ENCODE data around the gene OS9. TPM values are rescaled to one million over a fixed set of nuclear protein-coding genes. Genes with fewer than 3 reads are reported as not detected.

The OS9 gene
- total and polyA plus RNA-seq, 9 of the 15 experiments (the other 6 are each of a cell fraction or from before 2014, with no cell fraction given), result 4.6 to 105 (median 89.5) TPM

DNA sequence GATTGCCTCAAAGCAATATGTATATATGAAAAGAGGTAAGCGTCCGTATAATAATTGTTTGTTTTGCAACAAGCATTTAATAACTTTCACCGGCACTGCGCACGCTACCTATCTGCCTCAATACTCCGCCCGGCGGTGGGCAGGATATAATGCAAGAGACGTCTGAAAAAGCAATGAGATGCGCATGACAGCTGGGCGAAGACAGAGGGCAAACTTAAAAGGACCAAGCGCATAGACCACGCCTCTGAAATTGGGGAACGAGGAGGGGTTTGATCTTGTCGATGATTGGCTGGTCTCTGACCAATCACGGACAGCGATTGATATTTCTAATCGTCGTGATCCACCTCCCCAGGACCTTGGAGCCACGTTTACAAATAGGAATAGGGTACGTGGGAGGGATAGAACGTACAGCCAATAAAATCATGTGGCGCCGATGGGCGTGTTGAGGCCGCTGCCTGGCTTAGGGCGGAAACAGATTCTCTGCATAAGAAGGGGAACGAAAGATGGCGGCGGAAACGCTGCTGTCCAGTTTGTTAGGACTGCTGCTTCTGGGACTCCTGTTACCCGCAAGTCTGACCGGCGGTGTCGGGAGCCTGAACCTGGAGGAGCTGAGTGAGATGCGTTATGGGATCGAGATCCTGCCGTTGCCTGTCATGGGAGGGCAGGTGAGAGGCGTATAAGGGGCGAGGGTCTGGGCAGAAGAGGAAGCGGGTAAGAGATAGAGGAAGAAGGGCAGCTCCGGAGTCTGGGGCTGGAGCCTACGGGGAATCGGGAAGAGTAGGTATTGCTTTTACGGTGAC lies at the start of gene OS9 (continued):
- TF ChIP-seq HBP1 (CRISPR knock-in tag; IDR thresholded peaks at IDR 0.05) (no peak; the same call in 1 of the 2 replicates), ATF3 (IDR thresholded peaks at IDR 0.05) (no peak), ATF3 (CRISPR knock-in tag; conservative IDR thresholded peaks at IDR 0.05) (no peak), SLC30A9 (CRISPR knock-in tag; IDR thresholded peaks at IDR 0.05) (no peak), KAT2B (IDR thresholded peaks at IDR 0.05; ENCODE audit: low read depth, low read length) (no peak), THRAP3 (IDR thresholded peaks at IDR 0.05; ENCODE audit: borderline replicate concordance) (no peak), E2F5 (CRISPR knock-in tag; IDR thresholded peaks at IDR 0.05) (no peak), SMC3 (conservative IDR thresholded peaks at IDR 0.05; ENCODE audit: insufficient read depth, low read depth, low read length) (peak; percentile 55), PHF8 (IDR thresholded peaks at IDR 0.05; ENCODE audit: borderline replicate concordance, low read length) (peak; percentile 98), ZNF165 (CRISPR knock-in tag; IDR thresholded peaks at IDR 0.05; ENCODE audit: borderline replicate concordance) (no peak), KLF6 (CRISPR knock-in tag; IDR thresholded peaks at IDR 0.05; ENCODE audit: borderline replicate concordance) (no peak), RBM39 (optimal IDR thresholded peaks at IDR 0.05; ENCODE audit: low read depth, low read length) (no peak), PRPF4 (IDR thresholded peaks at IDR 0.05; ENCODE audit: insufficient read depth, low read depth, low read length, poor library complexity, severe bottlenecking) (no peak), ZNF592 (IDR thresholded peaks at IDR 0.05) (no peak), MCM3 (IDR thresholded peaks at IDR 0.05) (no peak), RFX5 (IDR thresholded peaks at IDR 0.05; ENCODE audit: low read depth, low read length) (peak; percentile 52; the same call in 1 of the 2 replicates), E2F3 (CRISPR knock-in tag; IDR thresholded peaks at IDR 0.05) (no peak), RNF219 (CRISPR knock-in tag; IDR thresholded peaks at IDR 0.05) (no peak)
